HG03520 (cell line): ENCODE measurements around the gene PANK4.

Experiments used
- ATAC-seq: cut with Tn5 transposase; IDR thresholded peaks from one replicate; pipeline ENCODE4 v1.9.1; 2021; ENCODE audit warnings: mild to moderate bottlenecking, moderate library complexity; ENCODE audit not compliant: unreplicated experiment

PANK4 gene

GRCh38 chr1:2480236-2480985 lies 46.0 kb downstream of the PANK4 start:
- no peak for ATAC-seq

DNA sequence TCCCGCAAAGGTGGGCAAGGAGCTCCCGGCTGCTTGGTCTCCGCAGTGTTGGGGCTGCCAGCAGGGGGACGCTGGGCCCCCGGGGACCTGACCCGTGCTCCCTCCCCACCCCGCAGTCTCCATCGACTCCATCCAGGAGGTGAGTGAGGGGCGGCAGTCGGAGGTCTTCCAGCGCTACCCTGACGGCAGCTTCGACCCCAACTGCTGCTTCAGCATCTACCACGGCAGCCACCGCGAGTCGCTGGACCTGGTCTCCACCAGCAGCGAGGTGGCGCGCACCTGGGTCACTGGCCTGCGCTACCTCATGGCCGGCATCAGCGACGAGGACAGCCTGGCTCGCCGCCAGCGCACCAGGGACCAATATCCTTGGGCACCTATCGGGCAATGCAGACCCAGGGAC lies 46.8 kb downstream of the PANK4 start:
- ATAC-seq, result no peak

DNA sequence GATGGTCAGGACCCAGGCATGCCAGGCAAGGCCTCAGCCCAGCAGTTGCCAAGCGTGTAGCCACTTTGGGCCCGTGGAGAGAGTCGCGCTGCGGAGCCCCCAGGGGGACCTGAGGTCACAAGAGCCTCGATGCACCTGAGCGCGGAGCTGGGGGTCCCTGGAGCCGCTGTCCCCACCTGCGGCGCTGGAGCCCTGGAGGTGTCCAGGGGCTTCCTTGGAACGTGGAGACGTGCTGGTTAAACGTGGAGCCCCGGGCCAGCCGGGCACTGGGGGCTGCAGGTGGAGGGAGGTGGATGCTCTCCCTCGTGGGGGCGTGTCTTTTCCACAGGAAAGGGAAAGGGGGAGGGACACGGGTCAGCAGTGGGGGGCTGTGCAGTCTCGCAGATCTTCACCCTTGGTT lies 47.2 kb downstream of the PANK4 start:
- no peak for ATAC-seq

DNA sequence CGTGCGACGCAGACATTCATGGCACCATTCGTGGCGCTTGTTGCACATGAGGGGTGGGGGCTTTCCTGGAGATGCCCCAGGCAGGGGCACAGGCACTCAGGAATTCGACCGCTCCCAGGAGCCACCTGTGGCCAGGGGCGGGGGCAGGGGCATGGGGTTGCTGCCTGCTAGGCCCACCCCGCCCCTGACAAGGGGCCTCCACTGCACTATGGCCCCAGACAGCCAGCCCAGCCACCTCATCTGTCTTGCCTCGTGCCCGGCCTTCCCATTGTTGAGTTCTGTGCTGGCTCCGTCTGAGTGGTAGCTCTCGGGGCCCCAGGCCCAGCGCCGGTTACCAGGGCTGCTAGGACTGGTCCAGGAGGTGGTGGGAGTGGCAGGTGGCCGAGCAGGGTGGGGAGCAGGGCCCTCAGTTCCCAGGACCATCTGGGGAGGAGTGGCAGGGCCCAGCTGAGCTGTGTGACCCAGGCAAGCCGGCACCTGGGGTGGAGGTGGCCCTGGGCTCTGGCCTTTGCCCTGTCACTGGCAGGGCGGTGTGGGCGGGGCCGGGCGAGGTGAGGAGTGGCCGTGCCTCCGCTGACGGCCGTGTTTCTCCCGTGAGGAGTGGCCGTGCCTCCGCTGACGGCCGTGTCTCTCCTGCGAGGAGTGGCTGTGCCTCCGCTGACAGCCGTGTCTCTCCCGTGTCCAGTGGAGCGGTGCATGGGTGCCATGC lies 48.5 kb downstream of the PANK4 start:
- no peak for ATAC-seq

GRCh38 chr1:2477309-2477708 lies 49.1 kb downstream of the PANK4 start:
- ATAC-seq, result no peak

GRCh38 chr1:2476061-2476999 lies 50.1 kb downstream of the PANK4 start, which contains the start of gene PLCH2:
Gene PLCH2, plus strand, starts transcription at chr1:2476289. Its CDS starts 300 bp downstream, at chr1:2476589.
- no peak for ATAC-seq

DNA sequence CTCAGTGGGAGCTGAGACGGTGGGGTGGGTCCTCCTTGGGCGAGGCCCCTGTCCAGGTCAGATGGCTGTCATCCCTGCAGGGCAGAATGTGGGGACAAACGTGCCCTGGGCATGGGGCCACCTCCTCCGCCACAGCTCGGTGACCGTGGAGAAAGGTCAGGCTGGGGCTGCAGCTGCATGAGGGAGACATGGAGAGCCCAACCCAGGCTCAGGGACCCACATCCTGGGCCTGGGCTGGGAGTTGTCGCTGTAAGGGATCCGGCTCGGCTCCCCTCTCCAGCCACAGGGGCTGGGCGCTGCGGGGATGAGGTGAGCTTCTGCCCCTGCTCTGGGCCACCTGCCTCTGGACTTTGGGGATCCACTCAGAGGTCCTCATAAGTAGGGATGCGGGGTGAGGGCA lies 50.8 kb downstream of the PANK4 start:
- no peak for ATAC-seq

GRCh38 chr1:2474933-2475371 lies 51.4 kb downstream of the PANK4 start:
- ATAC-seq, result no peak

GRCh38 chr1:2474104-2474844 lies 52.1 kb downstream of the PANK4 start:
- no peak for ATAC-seq

GRCh38 chr1:2473198-2473597 lies 53.2 kb downstream of the PANK4 start:
- ATAC-seq, result no peak

DNA sequence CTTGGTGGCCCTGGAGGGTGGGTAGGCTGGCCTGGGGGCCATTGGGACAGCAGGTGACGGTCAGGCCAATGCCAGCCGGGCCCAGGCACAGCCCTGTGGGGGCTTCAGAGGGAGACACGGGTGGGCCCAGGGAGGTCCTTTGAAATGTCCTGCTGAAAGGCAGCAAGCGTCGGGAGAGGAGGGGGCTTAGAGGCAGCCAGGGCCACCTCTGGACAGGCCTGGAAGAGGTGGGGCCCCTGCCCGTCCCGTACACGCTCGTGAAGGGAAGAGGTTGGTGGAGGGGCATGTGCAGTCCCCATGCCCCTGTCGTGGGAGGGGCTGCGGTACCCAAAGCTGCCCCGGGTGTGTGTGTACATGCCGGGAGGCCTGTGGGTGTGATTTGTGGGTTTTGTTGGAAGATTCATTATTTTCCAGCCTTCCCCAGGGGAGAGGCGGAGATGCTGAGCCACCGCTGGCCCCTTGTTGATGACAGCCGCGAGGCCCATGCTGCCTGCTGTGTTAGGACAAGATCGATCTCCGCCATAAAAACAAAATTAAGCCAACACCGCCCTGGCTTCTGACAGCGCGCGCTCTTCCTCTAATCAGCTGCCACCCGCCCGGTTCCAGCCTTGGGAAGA lies 53.7 kb downstream of the PANK4 start:
- no peak for ATAC-seq

- ATAC-seq, result no peak
Measured at GRCh38 chr1:2472109-2472508, 54.3 kb downstream of the PANK4 start.

DNA sequence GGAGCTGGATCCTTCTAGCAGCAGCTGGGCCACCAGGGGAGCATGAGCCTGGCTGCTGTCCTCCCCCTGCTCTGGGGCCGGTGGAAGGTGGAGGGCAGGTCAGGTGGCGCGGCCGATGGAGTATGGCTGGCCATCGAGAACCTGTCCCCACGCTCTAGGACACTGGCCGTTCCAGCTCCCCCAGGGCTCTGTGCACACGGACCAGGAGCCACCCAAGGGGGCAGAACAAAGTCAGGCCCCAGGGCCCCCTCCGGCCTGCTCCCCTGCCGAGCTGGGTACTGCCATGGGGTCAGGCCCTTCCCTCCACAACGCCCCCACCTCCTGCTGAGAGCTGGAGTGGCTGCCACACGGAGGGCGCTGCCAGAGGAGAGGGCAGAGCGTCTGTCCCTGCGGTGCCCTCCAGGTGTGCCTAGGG lies 54.8 kb downstream of the PANK4 start:
- ATAC-seq, result no peak

GRCh38 chr1:2471159-2471471 lies 55.3 kb downstream of the PANK4 start:
- ATAC-seq, result no peak

- no peak for ATAC-seq
Measured at GRCh38 chr1:2470290-2471158, 55.9 kb downstream of the PANK4 start.

GRCh38 chr1:2469103-2469940 lies 57.1 kb downstream of the PANK4 start:
- ATAC-seq, result no peak

DNA sequence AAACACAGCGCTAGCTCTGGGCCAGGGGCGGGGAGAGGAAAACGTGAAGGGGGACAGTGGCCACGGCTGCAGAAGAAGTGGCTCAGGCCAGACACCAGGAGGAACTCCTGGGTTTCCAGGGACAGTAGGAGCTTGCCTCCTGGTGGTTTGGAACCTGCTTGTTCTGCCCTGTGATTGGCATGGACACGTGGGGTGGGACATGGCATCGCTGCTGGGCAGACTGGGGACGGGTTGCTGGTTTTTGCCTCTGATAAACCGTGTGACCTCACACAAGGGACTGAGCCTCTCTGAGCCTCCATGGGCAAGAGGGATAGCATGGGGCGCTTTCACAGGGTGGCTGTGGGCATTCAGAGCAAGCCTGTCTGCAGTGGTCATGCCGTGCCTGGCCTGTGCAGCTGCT lies 57.9 kb downstream of the PANK4 start:
- no peak for ATAC-seq

DNA sequence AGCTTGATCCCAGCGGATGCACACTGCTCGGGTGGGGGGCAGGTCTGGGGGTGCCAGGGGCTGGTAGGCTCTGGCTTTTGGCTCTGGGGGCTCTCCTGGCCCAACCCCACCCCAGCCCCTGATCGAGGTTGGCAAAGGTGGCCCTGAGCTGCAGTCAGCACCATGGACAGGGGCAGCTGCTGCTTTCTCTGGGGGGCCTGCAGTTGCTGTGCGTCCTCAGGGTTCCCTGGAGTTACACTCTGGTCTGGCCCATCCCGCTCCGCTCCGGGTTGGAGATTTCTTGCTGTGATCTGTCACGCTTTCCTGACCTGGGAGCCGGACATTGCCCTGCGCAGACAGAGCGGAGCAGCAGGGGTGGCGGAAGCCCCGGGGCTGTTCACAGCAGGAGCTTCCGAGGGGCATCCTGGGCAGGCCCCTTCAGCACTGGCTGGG lies 58.3 kb downstream of the PANK4 start:
- no peak for ATAC-seq
